ENCODE data around the gene SPEM2. TPM values are rescaled to one million over a fixed set of nuclear protein-coding genes. Genes with fewer than 3 reads are reported as not detected.

Gene SPEM2
- total and polyA plus RNA-seq, 4 donors, result not detected

GRCh38 chr17:7404737-7405349 is 20.6 kb upstream of the SPEM2 start:
- Histone ChIP-seq H3K4me1 (ENCODE audit: control insufficient read depth in 4 of 4, insufficient read depth in 4 of 4, low read length in 3 of 4) (peaks cover 4 to 8% (median 7%) of the 10 kb centered on the region in 4 donors), H3K36me3 (ENCODE audit: control insufficient read depth in 4 of 4, insufficient read depth in 3 of 4, low read depth in 1 of 4, low read length in 3 of 4) (no peaks in the 10 kb centered on the region), H3K9ac (ENCODE audit: low read depth in 1 of 2, low read length in 2 of 2) (no peak overlapping the region), H3K27me3 (ENCODE audit: control insufficient read depth in 4 of 4, insufficient read depth in 4 of 4, low read length in 3 of 4) (no peaks in the 10 kb centered on the region), H3K9me3 (ENCODE audit: control insufficient read depth in 4 of 4, low read length in 3 of 4) (no peaks in the 10 kb centered on the region), H3K27ac (ENCODE audit: low read depth in 1 of 2, low read length in 2 of 2) (peak overlapping the region; percentile 37 to 88), H3K4me3 (ENCODE audit: low read depth in 1 of 3, low read length in 3 of 3) (peak overlapping the region in 2 of 3 donors; percentile 47 to 67)
- WGBS, result 3% methylated on average over 65 of the region's 65 CpGs
- TF ChIP-seq HNF4A (conservative IDR thresholded peaks at IDR 0.05) (no peak), EGR1 (IDR thresholded peaks at IDR 0.05; ENCODE audit: low read depth in 2 of 2) (no peak), GABPA (IDR thresholded peaks at IDR 0.05 in 1 of 2, conservative IDR thresholded peaks at IDR 0.05 in 1 of 2) (no peak), ATF3 (IDR thresholded peaks at IDR 0.05) (no peak), FOXA2 (IDR thresholded peaks at IDR 0.05) (no peak), SP1 (IDR thresholded peaks at IDR 0.05) (no peak), CTCF (IDR thresholded peaks at IDR 0.05; ENCODE audit: low read depth, low read length, missing input control) (no peak), HNF4G (IDR thresholded peaks at IDR 0.05) (no peak), MAX (IDR thresholded peaks at IDR 0.05) (no peak), FOXA1 (IDR thresholded peaks at IDR 0.05) (no peak)
- peak; percentile 45 for DNase-seq (ENCODE audit: low spot score)

- H3K36me3 ChIP-seq (ENCODE audit: control insufficient read depth in 4 of 4, insufficient read depth in 3 of 4, low read depth in 1 of 4, low read length in 3 of 4), result no peaks in the 10 kb centered on the region
- no peaks in the 10 kb centered on the region for H3K27me3 ChIP-seq (ENCODE audit: control insufficient read depth in 4 of 4, insufficient read depth in 4 of 4, low read length in 3 of 4)
- no peaks in the 10 kb centered on the region for H3K9me3 ChIP-seq (ENCODE audit: control insufficient read depth in 4 of 4, low read length in 3 of 4)
- TF ChIP-seq TAF1 (conservative IDR thresholded peaks at IDR 0.05), result no peak
- H3K27ac ChIP-seq (ENCODE audit: low read depth in 1 of 2, low read length in 2 of 2), result peak overlapping the region in 1 of 2 donors; percentile 6
- H3K4me3 ChIP-seq (ENCODE audit: low read depth in 1 of 3, low read length in 3 of 3), result peak overlapping the region in 1 of 3 donors; percentile 67
- WGBS, result 24% methylated on average over 38 of the region's 38 CpGs
- peaks cover 4 to 8% (median 7%) of the 10 kb centered on the region in 4 donors for H3K4me1 ChIP-seq (ENCODE audit: control insufficient read depth in 4 of 4, insufficient read depth in 4 of 4, low read length in 3 of 4)
- no peak for DNase-seq (ENCODE audit: low spot score)
- H3K9ac ChIP-seq (ENCODE audit: low read depth in 1 of 2, low read length in 2 of 2), result no peak overlapping the region
These were observed 19.8 kb upstream of the SPEM2 start for GRCh38 chr17:7405350-7406234.

- no peaks in the 10 kb centered on the region for H3K9me3 ChIP-seq (ENCODE audit: control insufficient read depth in 4 of 4, low read length in 3 of 4)
- H3K9ac ChIP-seq (ENCODE audit: low read depth in 1 of 2, low read length in 2 of 2), result no peak overlapping the region
- no peak for DNase-seq (ENCODE audit: low spot score)
- H3K27me3 ChIP-seq (ENCODE audit: control insufficient read depth in 4 of 4, insufficient read depth in 4 of 4, low read length in 3 of 4), result no peaks in the 10 kb centered on the region
- no peaks in the 10 kb centered on the region for H3K36me3 ChIP-seq (ENCODE audit: control insufficient read depth in 4 of 4, insufficient read depth in 3 of 4, low read depth in 1 of 4, low read length in 3 of 4)
- H3K4me1 ChIP-seq (ENCODE audit: control insufficient read depth in 4 of 4, insufficient read depth in 4 of 4, low read length in 3 of 4), result peaks cover 4 to 8% (median 7%) of the 10 kb centered on the region in 4 donors
- no peak overlapping the region for H3K4me3 ChIP-seq (ENCODE audit: low read depth in 1 of 3, low read length in 3 of 3)
- no peak overlapping the region for H3K27ac ChIP-seq (ENCODE audit: low read depth in 1 of 2, low read length in 2 of 2)
- 53% methylated on average over 12 of the region's 12 CpGs for WGBS
- TF ChIP-seq FOXA2 (IDR thresholded peaks at IDR 0.05), result no peak
- no peak for TF ChIP-seq SP1 (IDR thresholded peaks at IDR 0.05)
- TF ChIP-seq HNF4G (IDR thresholded peaks at IDR 0.05), result no peak
- TF ChIP-seq TAF1 (conservative IDR thresholded peaks at IDR 0.05), result no peak
- TF ChIP-seq ATF3 (IDR thresholded peaks at IDR 0.05), result no peak
- TF ChIP-seq REST (IDR thresholded peaks at IDR 0.05), result no peak
- TF ChIP-seq HNF4A (conservative IDR thresholded peaks at IDR 0.05), result no peak
- no peak for TF ChIP-seq EGR1 (IDR thresholded peaks at IDR 0.05; ENCODE audit: low read depth in 2 of 2)
- no peak for TF ChIP-seq ZBTB33 (IDR thresholded peaks at IDR 0.05)
These were observed 19.1 kb upstream of the SPEM2 start for GRCh38 chr17:7406235-7406825.
